PC-3 (cell line): ENCODE results near the gene PILRA. TPM values are rescaled to one million over a fixed set of nuclear protein-coding genes. Genes with fewer than 3 reads are reported as not detected.
"Not testable (repeated sequence)": the region's sequence is repeated elsewhere in the genome, so short reads cannot be mapped to it uniquely, and the experiment has no call there.

Experiments used
- ATAC-seq: fragments of 200-7000 bp; cut with Tn5 transposase; 2 replicates; pipeline ENCODE4 v1.9.1; 2020; ENCODE audit warnings: mild to moderate bottlenecking, moderate library complexity
- BruUV-seq: library from RNA; stranded (reverse); fragments of 400-500 nt; replicated peaks from 2 replicates; lab custom pipeline; 2021; lab: Mats Ljungman, UMichigan
- CTCF ChIA-PET: fragments of 300-600 bp; sonication (Branson Sonifier 250); formaldehyde crosslinking; loops from one replicate; lab custom pipeline; 2022; ENCODE audit warnings: antibody characterized with exemption; lab: Charles Lee
- POLR2A ChIA-PET: fragments of 300-600 bp; sonication (Branson Sonifier 250); formaldehyde crosslinking; loops from one replicate; lab custom pipeline; 2022; ENCODE audit warnings: antibody characterized with exemption; ENCODE audit not compliant: unreplicated experiment; lab: Charles Lee
- DNase-seq: peaks from one replicate; pipeline ENCODE4 v3.0.0-alpha.2; 2015
- H2AFZ ChIP-seq: fragments of 300-600 bp; sonication (generic); 2 replicates; pipeline ENCODE4 v1.6.0; 2016; ENCODE audit warnings: antibody characterized with exemption, low read length
- H3F3A ChIP-seq: fragments of 300-600 bp; sonication (generic); one replicate; pipeline ENCODE4 v1.6.0; 2017; ENCODE audit warnings: antibody characterized with exemption, low read length, control low read depth, mild to moderate bottlenecking; ENCODE audit not compliant: unreplicated experiment
- H3K27ac ChIP-seq: fragments of 300-600 bp; sonication (generic); 2 replicates; pipeline ENCODE4 v1.5.1; 2016; ENCODE audit warnings: mild to moderate bottlenecking, low read length
- H3K27me3 ChIP-seq: fragments of 300-600 bp; sonication (generic); 2 replicates; pipeline ENCODE4 v1.6.1; 2016; ENCODE audit warnings: low read length, mixed read lengths
- H3K36me3 ChIP-seq: fragments of 300-600 bp; sonication (generic); 2 replicates; pipeline ENCODE4 v1.6.1; 2016; ENCODE audit warnings: low read depth, mixed run types, low read length, mixed read lengths
- H3K4me1 ChIP-seq: fragments of 300-600 bp; sonication (generic); 2 replicates; pipeline ENCODE4 v1.5.1; 2016; ENCODE audit warnings: low read length; ENCODE audit not compliant: insufficient read depth
- H3K4me2 ChIP-seq: fragments of 300-600 bp; sonication (generic); 2 replicates; pipeline ENCODE4 v1.6.0; 2016; ENCODE audit warnings: low read length
- H3K4me3 ChIP-seq: fragments of 300-600 bp; sonication (generic); 2 replicates; pipeline ENCODE4 v1.5.1; 2016; ENCODE audit warnings: mild to moderate bottlenecking, low read length, mixed read lengths
- H3K79me2 ChIP-seq: fragments of 300-600 bp; sonication (generic); 2 replicates; pipeline ENCODE4 v1.6.1; 2017; ENCODE audit warnings: low read length, mixed read lengths
- H3K9ac ChIP-seq: fragments of 300-600 bp; sonication (generic); 2 replicates; pipeline ENCODE4 v1.6.0; 2016; ENCODE audit warnings: mild to moderate bottlenecking, low read length
- H3K9me2 ChIP-seq: fragments of 300-600 bp; sonication (generic); replicated peaks from 2 replicates; pipeline ENCODE4 v1.6.1; 2016; ENCODE audit warnings: mixed run types, low read length, mixed read lengths
- H3K9me3 ChIP-seq: fragments of 300-600 bp; sonication (generic); 2 replicates; pipeline ENCODE4 v1.6.1; 2016; ENCODE audit warnings: low read length, mixed read lengths
- H4K20me1 ChIP-seq: fragments of 300-600 bp; sonication (generic); 2 replicates; pipeline ENCODE4 v1.6.1; 2016; ENCODE audit warnings: low read length, mixed read lengths
- CTCF ChIP-seq: fragments of 300-600 bp; sonication (generic); conservative IDR thresholded peaks from 2 replicates; pipeline ENCODE4 v1.5.1; 2017; ENCODE audit warnings: antibody characterized with exemption, low read depth, mild to moderate bottlenecking, low read length
- EZH2 ChIP-seq: fragments of 300-600 bp; sonication (generic); IDR thresholded peaks from one replicate; pipeline ENCODE4 v1.6.1; 2017; ENCODE audit warnings: antibody characterized with exemption, mild to moderate bottlenecking, low read length; ENCODE audit not compliant: unreplicated experiment
- EZH2phosphoT487 ChIP-seq: fragments of 300-600 bp; sonication (generic); IDR thresholded peaks from 2 replicates; pipeline ENCODE4 v1.6.1; 2018; ENCODE audit warnings: mild to moderate bottlenecking, antibody characterized with exemption, low read length, borderline replicate concordance
- intact Hi-C: fragments of 100-400 bp; cut with micrococcal nuclease; formaldehyde crosslinking; loops from 2 replicates; pipeline ENCODE4 v1.9.0; 2023
- total RNA-seq: library from RNA; depleted of rRNA; stranded (reverse); fragments of >200 nt; gene quantifications from 2 replicates; pipeline ENCODE4 v1.2.3, GENCODE V29; 2014

The PILRA gene
- total RNA-seq, 1 experiment from 2014 or later: 1.9 TPM

DNA sequence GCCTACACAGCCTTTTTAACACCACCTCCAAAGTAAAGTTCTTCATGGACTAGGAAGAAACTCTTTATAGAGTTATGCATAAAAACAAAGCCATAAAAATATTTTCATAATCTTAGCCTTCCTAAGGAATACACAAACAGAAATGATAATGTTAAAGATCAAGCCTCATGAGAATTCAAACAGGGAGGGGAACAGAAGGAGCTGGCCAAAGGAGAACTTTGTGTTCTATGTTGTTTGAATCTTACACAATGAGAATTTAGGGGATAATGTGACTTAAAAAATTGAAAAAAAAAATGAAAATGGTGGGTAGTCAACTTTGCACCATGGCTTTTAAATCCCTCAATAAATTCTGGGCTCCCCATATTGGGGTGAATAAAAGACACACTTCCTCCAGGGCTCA is 24.5 kb upstream of the PILRA start:
- no peaks in the 10 kb centered on the region for H3K9me3 ChIP-seq
- no peak for DNase-seq
- H3K9ac ChIP-seq: no peak overlapping the region
- intact Hi-C loops: loop anchor here (10.0 kb wide), 1 partner anchor 74 kb away; no protein-coding TSS in a partner anchor
- no peaks in the 10 kb centered on the region for H3F3A ChIP-seq
- no peak overlapping the region for H3K27ac ChIP-seq
- no peaks in the 10 kb centered on the region for H3K27me3 ChIP-seq
- BruUV-seq: no TSS peak
- no peak overlapping the region for H3K4me3 ChIP-seq
- 0 out of 2 replicates have a peak, but pooled peaks cover 4% of the 10 kb centered on the region for H4K20me1 ChIP-seq
- no peak overlapping the region for H3K4me2 ChIP-seq
- no peaks in the 10 kb centered on the region for H3K4me1 ChIP-seq
- TF ChIP-seq CTCF (no peak), EZH2phosphoT487 (no peak), EZH2 (no peak)
- peaks cover 42% of the 10 kb centered on the region for H3K36me3 ChIP-seq
- POLR2A ChIA-PET: no interaction called here
- H3K79me2 ChIP-seq: 0 out of 2 replicates have a peak, but pooled peaks cover 3% of the 10 kb centered on the region
- H3K9me2 ChIP-seq: no peaks in the 10 kb centered on the region
- CTCF ChIA-PET: no interaction called here
- no peak for ATAC-seq
- no peak overlapping the region for H2AFZ ChIP-seq

DNA sequence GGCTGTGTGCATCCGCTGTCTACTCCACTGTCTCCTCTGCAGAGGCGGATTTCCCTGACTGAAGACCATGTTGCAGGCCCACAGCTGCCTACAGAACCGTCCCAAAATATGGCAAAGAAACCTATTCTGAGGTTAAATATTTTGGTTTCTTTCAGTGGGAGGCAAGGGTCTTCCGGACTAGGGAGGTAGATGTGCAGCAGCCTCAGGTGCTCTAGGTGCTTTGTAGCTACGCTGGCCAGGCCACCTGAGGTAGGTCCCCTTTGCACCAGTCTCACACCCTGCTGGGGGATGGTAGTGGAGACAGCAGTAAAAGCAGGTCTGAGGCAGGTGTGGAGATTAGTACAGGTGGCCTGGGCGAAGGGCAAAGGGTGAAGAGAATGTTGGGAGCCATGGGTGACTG is 23.5 kb upstream of the PILRA start:
- H3K9me3 ChIP-seq: no peaks in the 10 kb centered on the region
- no TSS peak for BruUV-seq
- no peak overlapping the region for H3K4me2 ChIP-seq
- ATAC-seq: no peak
- no peak overlapping the region for H3K4me3 ChIP-seq
- no peaks in the 10 kb centered on the region for H3F3A ChIP-seq
- H3K79me2 ChIP-seq: 0 out of 2 replicates have a peak, but pooled peaks cover 3% of the 10 kb centered on the region
- H3K27ac ChIP-seq: no peak overlapping the region
- H4K20me1 ChIP-seq: 0 out of 2 replicates have a peak, but pooled peaks cover 4% of the 10 kb centered on the region
- H3K27me3 ChIP-seq: no peaks in the 10 kb centered on the region
- no peak overlapping the region for H2AFZ ChIP-seq
- CTCF ChIA-PET: no interaction called here
- no peak for TF ChIP-seq EZH2
- TF ChIP-seq CTCF: no peak
- TF ChIP-seq EZH2phosphoT487: no peak
- H3K9ac ChIP-seq: no peak overlapping the region
- no peaks in the 10 kb centered on the region for H3K9me2 ChIP-seq
- intact Hi-C loops: loop anchor here (10.0 kb wide), 2 partner anchors 55 to 75 kb away; no protein-coding TSS in a partner anchor
- no peaks in the 10 kb centered on the region for H3K4me1 ChIP-seq
- no peak for DNase-seq
- POLR2A ChIA-PET: no interaction called here
- peaks cover 46% of the 10 kb centered on the region for H3K36me3 ChIP-seq

- no peaks in the 10 kb centered on the region for H3K9me3 ChIP-seq
- H3K27ac ChIP-seq: no peak overlapping the region
- TF ChIP-seq EZH2phosphoT487 (no peak), CTCF (no peak), EZH2 (no peak)
- no peaks in the 10 kb centered on the region for H3K9me2 ChIP-seq
- no peak for ATAC-seq
- no peaks in the 10 kb centered on the region for H3F3A ChIP-seq
- no peaks in the 10 kb centered on the region for H3K79me2 ChIP-seq
- intact Hi-C loops: loop anchor here (10.0 kb wide), 1 partner anchor 53 kb away; no protein-coding TSS in a partner anchor
- no peak for DNase-seq
- POLR2A ChIA-PET: no interaction called here
- H3K4me2 ChIP-seq: no peak overlapping the region
- peaks cover 41% of the 10 kb centered on the region for H3K36me3 ChIP-seq
- no peak overlapping the region for H3K4me3 ChIP-seq
- no peaks in the 10 kb centered on the region for H3K4me1 ChIP-seq
- no TSS peak for BruUV-seq
- CTCF ChIA-PET: no interaction called here
- H3K27me3 ChIP-seq: no peaks in the 10 kb centered on the region
- no peak overlapping the region for H3K9ac ChIP-seq
- H2AFZ ChIP-seq: no peak overlapping the region
- no peaks in the 10 kb centered on the region for H4K20me1 ChIP-seq
Observed at GRCh38 chr7:100351657-100352058, 21.6 kb upstream of the PILRA start.

GRCh38 chr7:100352230-100352781 is 21.0 kb upstream of the PILRA start:
- H3K27me3 ChIP-seq, H4K20me1 ChIP-seq, H3K4me3 ChIP-seq, H3K79me2 ChIP-seq, POLR2A ChIA-PET, H3K27ac ChIP-seq, H3K4me1 ChIP-seq, H3K9me3 ChIP-seq, DNase-seq, H3F3A ChIP-seq, BruUV-seq, ATAC-seq, H3K9me2 ChIP-seq, H2AFZ ChIP-seq, H3K4me2 ChIP-seq, CTCF ChIA-PET, H3K9ac ChIP-seq: not testable (repeated sequence)
- H3K36me3 ChIP-seq: peaks cover 35% of the 10 kb centered on the region
- intact Hi-C loops: loop anchor here (10.0 kb wide), 1 partner anchor 52 kb away; no protein-coding TSS in a partner anchor
